GM18502 (cell line): ENCODE measurements around the gene PKNOX2.

Experiments
- ATAC-seq: cut with Tn5 transposase; IDR thresholded peaks from one replicate; pipeline ENCODE4 v1.9.1; 2021; ENCODE audit warnings: mild to moderate bottlenecking; ENCODE audit not compliant: unreplicated experiment, poor library complexity

The PKNOX2 gene

GRCh38 chr11:125275905-125276618 lies 111.5 kb downstream of the PKNOX2 start:
- ATAC-seq = no peak

GRCh38 chr11:125276619-125276976 lies 112.0 kb downstream of the PKNOX2 start:
- ATAC-seq = no peak

- ATAC-seq = no peak
Measured at GRCh38 chr11:125279676-125280418, 115.3 kb downstream of the PKNOX2 start.

GRCh38 chr11:125280646-125281045 lies 116.1 kb downstream of the PKNOX2 start:
- ATAC-seq = no peak

GRCh38 chr11:125281831-125282595 lies 117.5 kb downstream of the PKNOX2 start:
- ATAC-seq = no peak

- no peak for ATAC-seq
Measured at GRCh38 chr11:125282596-125282914, 118.0 kb downstream of the PKNOX2 start.

- no peak for ATAC-seq
Measured at GRCh38 chr11:125284245-125284850, 119.8 kb downstream of the PKNOX2 start.

- no peak for ATAC-seq
Measured at GRCh38 chr11:125285844-125286243, 121.3 kb downstream of the PKNOX2 start.

- no peak for ATAC-seq
Measured at GRCh38 chr11:125286486-125286885, 121.9 kb downstream of the PKNOX2 start.

- no peak for ATAC-seq
Measured at GRCh38 chr11:125287491-125288210, 123.1 kb downstream of the PKNOX2 start.

GRCh38 chr11:125289419-125290098 lies 125.0 kb downstream of the PKNOX2 start:
- no peak for ATAC-seq

- no peak for ATAC-seq
Measured at GRCh38 chr11:125290263-125290662, 125.7 kb downstream of the PKNOX2 start.

GRCh38 chr11:125292100-125292499 lies 127.5 kb downstream of the PKNOX2 start:
- no peak for ATAC-seq

- no peak for ATAC-seq
Measured at GRCh38 chr11:125293596-125293995, 129.0 kb downstream of the PKNOX2 start.

- no peak for ATAC-seq
Measured at GRCh38 chr11:125295931-125296330, 131.4 kb downstream of the PKNOX2 start.

GRCh38 chr11:125297346-125297915 lies 132.9 kb downstream of the PKNOX2 start:
- ATAC-seq = no peak

GRCh38 chr11:125299061-125299615 lies 134.6 kb downstream of the PKNOX2 start:
- no peak for ATAC-seq

GRCh38 chr11:125299821-125300220 lies 135.3 kb downstream of the PKNOX2 start:
- ATAC-seq = no peak

GRCh38 chr11:125300791-125301218 lies 136.3 kb downstream of the PKNOX2 start:
- ATAC-seq = no peak
